ENCODE measurements around the gene SLC38A10. TPM values are rescaled to one million over a fixed set of nuclear protein-coding genes. Genes with fewer than 3 reads are reported as not detected.

SLC38A10 gene
- total and polyA plus RNA-seq, 2 of the 13 experiments (the other 11 are each of a cell fraction or from before 2014, with no cell fraction given): 23.4 to 55.8 TPM

DNA sequence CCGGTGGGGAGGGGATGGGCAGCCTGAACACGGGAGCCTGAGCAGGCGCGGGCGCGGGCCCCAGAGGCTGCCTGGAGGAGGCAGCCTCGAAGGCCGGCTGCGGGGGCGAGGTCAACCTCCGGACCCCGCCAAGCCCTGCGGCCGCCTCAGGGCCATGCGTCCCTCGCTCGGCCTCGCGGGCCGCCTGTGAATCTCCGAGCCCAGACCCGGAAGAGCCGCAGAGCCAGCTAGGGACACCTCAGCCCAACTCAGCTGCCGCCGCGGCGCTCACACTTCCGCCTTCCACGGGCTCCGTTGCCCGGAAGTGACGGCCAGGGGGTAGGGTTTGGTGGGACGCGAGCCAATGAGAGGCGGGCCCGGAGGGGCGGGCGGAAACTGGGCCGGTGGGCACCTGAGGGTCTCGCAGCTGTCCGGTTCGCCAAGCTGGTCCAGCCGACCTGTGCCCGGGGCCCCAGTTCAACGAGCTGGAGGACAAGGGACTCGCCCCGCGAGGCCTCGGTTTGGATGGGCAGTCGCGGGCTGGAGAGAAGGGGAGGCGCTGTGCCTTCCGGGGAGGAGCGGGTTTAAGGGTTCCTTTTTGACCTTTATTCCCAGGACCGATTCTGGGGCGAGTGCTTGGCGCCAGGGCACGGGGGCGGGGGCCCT lies at the start of gene SLC38A10 (continued):
- TF ChIP-seq, protein P1, sequence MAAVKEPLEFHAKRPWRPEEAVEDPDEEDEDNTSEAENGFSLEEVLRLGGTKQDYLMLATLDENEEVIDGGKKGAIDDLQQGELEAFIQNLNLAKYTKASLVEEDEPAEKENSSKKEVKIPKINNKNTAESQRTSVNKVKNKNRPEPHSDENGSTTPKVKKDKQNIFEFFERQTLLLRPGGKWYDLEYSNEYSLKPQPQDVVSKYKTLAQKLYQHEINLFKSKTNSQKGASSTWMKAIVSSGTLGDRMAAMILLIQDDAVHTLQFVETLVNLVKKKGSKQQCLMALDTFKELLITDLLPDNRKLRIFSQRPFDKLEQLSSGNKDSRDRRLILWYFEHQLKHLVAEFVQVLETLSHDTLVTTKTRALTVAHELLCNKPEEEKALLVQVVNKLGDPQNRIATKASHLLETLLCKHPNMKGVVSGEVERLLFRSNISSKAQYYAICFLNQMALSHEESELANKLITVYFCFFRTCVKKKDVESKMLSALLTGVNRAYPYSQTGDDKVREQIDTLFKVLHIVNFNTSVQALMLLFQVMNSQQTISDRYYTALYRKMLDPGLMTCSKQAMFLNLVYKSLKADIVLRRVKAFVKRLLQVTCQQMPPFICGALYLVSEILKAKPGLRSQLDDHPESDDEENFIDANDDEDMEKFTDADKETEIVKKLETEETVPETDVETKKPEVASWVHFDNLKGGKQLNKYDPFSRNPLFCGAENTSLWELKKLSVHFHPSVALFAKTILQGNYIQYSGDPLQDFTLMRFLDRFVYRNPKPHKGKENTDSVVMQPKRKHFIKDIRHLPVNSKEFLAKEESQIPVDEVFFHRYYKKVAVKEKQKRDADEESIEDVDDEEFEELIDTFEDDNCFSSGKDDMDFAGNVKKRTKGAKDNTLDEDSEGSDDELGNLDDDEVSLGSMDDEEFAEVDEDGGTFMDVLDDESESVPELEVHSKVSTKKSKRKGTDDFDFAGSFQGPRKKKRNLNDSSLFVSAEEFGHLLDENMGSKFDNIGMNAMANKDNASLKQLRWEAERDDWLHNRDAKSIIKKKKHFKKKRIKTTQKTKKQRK (IDR thresholded peaks at IDR 0.05; ENCODE audit: low read length): no peak
- TF ChIP-seq ZNF501 (CRISPR knock-in tag; IDR thresholded peaks at IDR 0.05) (peak; percentile 87; the same call in 1 of the 2 replicates), ZKSCAN8 (CRISPR knock-in tag; IDR thresholded peaks at IDR 0.05; ENCODE audit: borderline replicate concordance) (peak; percentile 49; the same call in 1 of the 2 replicates), JARID2 (CRISPR knock-in tag; IDR thresholded peaks at IDR 0.05; ENCODE audit: insufficient replicate concordance) (peak; percentile 93), HNRNPK (IDR thresholded peaks at IDR 0.05; ENCODE audit: low read depth, low read length, poor library complexity, severe bottlenecking) (peak; percentile 87), KDM4B (CRISPR knock-in tag; IDR thresholded peaks at IDR 0.05) (no peak), CEBPG (CRISPR knock-in tag; IDR thresholded peaks at IDR 0.05) (no peak), ZZZ3 (CRISPR knock-in tag; IDR thresholded peaks at IDR 0.05; ENCODE audit: borderline replicate concordance) (no peak; the same call in 1 of the 2 replicates), TGIF2 (CRISPR knock-in tag; IDR thresholded peaks at IDR 0.05) (no peak), RFXAP (CRISPR knock-in tag; IDR thresholded peaks at IDR 0.05; ENCODE audit: borderline replicate concordance) (peak; percentile 88; the same call in 1 of the 2 replicates), ZMYM3 (CRISPR knock-in tag; IDR thresholded peaks at IDR 0.05) (no peak), ZSCAN21 (CRISPR knock-in tag; IDR thresholded peaks at IDR 0.05; ENCODE audit: borderline replicate concordance) (no peak), ZNF496 (CRISPR knock-in tag; IDR thresholded peaks at IDR 0.05; ENCODE audit: insufficient replicate concordance) (no peak), RAD51 (IDR thresholded peaks at IDR 0.05; ENCODE audit: borderline replicate concordance) (no peak), ZC3H4 (CRISPR knock-in tag; IDR thresholded peaks at IDR 0.05; ENCODE audit: borderline replicate concordance) (no peak), ZSCAN20 (CRISPR knock-in tag; IDR thresholded peaks at IDR 0.05; ENCODE audit: borderline replicate concordance) (no peak), ZNF607 (CRISPR knock-in tag; IDR thresholded peaks at IDR 0.05; ENCODE audit: borderline replicate concordance) (0 out of 2 replicates have a peak, but pooled peaks have one; percentile 55)
- TF ChIP-seq, protein P2, sequence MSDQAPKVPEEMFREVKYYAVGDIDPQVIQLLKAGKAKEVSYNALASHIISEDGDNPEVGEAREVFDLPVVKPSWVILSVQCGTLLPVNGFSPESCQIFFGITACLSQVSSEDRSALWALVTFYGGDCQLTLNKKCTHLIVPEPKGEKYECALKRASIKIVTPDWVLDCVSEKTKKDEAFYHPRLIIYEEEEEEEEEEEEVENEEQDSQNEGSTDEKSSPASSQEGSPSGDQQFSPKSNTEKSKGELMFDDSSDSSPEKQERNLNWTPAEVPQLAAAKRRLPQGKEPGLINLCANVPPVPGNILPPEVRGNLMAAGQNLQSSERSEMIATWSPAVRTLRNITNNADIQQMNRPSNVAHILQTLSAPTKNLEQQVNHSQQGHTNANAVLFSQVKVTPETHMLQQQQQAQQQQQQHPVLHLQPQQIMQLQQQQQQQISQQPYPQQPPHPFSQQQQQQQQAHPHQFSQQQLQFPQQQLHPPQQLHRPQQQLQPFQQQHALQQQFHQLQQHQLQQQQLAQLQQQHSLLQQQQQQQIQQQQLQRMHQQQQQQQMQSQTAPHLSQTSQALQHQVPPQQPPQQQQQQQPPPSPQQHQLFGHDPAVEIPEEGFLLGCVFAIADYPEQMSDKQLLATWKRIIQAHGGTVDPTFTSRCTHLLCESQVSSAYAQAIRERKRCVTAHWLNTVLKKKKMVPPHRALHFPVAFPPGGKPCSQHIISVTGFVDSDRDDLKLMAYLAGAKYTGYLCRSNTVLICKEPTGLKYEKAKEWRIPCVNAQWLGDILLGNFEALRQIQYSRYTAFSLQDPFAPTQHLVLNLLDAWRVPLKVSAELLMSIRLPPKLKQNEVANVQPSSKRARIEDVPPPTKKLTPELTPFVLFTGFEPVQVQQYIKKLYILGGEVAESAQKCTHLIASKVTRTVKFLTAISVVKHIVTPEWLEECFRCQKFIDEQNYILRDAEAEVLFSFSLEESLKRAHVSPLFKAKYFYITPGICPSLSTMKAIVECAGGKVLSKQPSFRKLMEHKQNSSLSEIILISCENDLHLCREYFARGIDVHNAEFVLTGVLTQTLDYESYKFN (CRISPR knock-in tag; conservative IDR thresholded peaks at IDR 0.05): 0 out of 2 replicates have a peak, but pooled peaks have one; percentile 8
- TF ChIP-seq, protein P3, sequence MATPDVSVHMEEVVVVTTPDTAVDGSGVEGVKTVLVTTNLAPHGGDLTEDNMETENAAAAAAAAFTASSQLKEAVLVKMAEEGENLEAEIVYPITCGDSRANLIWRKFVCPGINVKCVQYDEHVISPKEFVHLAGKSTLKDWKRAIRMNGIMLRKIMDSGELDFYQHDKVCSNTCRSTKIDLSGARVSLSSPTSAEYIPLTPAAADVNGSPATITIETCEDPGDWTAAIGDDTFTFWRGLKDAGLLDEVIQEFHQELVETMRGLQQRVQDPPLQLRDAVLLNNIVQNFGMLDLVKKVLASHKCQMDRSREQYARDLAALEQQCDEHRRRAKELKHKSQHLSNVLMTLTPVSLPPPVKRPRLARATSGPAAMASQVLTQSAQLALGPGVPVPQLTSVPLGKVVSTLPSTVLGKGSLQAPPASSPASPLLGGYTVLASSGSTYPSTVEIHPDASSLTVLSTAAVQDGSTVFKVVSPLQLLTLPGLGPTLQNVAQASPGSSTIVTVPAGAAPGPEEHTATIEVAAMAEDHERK (CRISPR knock-in tag; IDR thresholded peaks at IDR 0.05; ENCODE audit: low read depth): no peak
- TF ChIP-seq, protein P4, sequence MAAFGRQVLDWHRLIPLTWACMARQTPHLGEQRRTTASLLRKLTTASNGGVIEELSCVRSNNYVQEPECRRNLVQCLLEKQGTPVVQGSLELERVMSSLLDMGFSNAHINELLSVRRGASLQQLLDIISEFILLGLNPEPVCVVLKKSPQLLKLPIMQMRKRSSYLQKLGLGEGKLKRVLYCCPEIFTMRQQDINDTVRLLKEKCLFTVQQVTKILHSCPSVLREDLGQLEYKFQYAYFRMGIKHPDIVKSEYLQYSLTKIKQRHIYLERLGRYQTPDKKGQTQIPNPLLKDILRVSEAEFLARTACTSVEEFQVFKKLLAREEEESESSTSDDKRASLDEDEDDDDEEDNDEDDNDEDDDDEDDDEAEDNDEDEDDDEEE (CRISPR knock-in tag; IDR thresholded peaks at IDR 0.05): no peak

All from HepG2 (cell line).